GM12891 (cell line): Measurements from ENCODE around the gene SIK3.

Source experiments
- DNase-seq: peaks from one replicate; pipeline ENCODE4 v3.0.0; 2011; ENCODE audit warnings: low spot score; ENCODE audit not compliant: insufficient read length
- FAIRE-seq: peaks from 2 replicates; lab custom pipeline; 2011; peaks lifted over from hg19 to GRCh38; lab: Jason Lieb, UNC
- PAX5 ChIP-seq: IDR thresholded peaks from 2 replicates; pipeline ENCODE4 v1.6.1; 2011; ENCODE audit warnings: low read length, moderate library complexity, mild to moderate bottlenecking; ENCODE audit not compliant: insufficient read depth, severe bottlenecking
- POLR2A ChIP-seq: IDR thresholded peaks from 2 replicates; pipeline ENCODE4 v1.6.1; 2011; ENCODE audit warnings: low read depth, low read length, control low read depth
- POLR2AphosphoS5 ChIP-seq: IDR thresholded peaks from 2 replicates; pipeline ENCODE4 v1.6.1; 2011; ENCODE audit warnings: low read depth, low read length, control low read depth
- POU2F2 ChIP-seq: IDR thresholded peaks from 2 replicates; pipeline ENCODE4 v1.6.1; 2011; ENCODE audit warnings: low read depth, mild to moderate bottlenecking, control low read depth, low read length, moderate library complexity
- SPI1 ChIP-seq: IDR thresholded peaks from 2 replicates; pipeline ENCODE4 v1.6.1; 2011; ENCODE audit warnings: low read depth, low read length, control low read depth
- TAF1 ChIP-seq: IDR thresholded peaks from 2 replicates; pipeline ENCODE4 v1.6.1; 2011; ENCODE audit warnings: low read depth, low read length, control low read depth

The SIK3 gene

DNA sequence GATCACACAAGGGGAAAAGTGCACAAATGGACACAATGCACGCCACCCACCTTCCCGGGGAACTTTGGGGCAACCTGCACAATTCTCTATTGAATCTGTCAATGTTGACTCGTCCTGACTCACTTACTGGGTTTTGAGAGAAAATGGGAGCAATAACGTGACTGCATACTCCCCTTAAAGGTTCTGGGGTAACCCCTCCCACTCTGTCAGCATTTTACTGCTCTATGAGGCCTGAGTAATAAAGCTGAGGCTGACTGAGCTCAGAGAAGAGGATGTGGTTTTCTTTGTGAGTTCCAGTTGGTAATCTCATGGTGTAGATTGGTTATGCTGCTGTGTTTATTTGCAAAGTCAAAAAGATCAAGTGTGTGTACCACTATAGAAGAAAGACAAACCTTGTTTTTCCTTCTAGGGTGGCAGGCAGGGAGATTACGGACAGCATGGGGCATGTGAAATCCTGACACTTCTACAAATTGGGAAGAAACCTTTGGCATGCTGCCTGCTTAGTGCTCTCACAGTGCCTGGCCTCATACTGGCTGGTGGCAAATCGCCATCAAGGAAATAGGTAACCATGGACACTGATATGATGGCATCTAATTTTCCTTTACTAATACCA is 244.7 kb downstream of the SIK3 start:
- FAIRE-seq = peak; percentile 96
- TF ChIP-seq PAX5 (peak; percentile 46), POLR2AphosphoS5 (peak; percentile 57; the same call in 1 of the 2 replicates), POLR2A (peak; percentile 41; the same call in 1 of the 2 replicates), SPI1 (peak; percentile 75), TAF1 (no peak), POU2F2 (no peak)
- peak; percentile 73 for DNase-seq

DNA sequence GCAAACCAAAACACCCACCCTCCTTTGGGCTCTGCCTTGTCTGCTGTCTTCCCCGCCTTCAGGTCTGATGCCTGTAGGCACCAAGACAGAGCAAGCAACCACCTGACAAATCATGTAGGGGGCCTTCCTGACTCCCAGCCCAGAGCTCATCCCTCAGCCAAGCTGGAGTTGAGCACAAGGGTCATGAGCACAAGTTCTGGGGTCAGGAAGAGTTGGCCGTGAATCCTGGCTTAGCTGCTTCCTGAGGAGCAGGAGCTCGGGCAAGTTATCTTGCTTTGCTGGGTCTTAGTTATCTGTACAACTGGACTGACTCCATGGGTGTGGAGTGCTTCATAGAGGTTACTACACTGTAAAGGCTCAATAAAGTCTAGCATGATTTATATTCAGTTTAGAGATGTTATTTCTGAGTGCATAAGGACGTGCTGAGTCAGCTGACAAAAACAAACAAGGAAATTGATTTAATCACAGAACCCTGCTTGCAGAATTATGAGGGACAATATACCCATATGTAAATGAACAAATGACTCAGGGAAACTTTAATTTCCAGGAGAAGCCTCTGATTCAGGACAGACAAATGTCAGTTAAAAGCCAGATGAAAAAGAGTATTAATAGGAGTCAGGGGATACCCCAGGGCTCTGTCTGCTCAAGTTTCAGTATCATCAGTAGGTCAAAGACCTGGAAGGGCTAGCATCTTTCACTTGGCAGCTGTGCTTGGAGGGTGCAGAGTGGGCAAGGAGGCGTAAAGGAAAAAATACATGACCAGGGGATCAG is 245.8 kb downstream of the SIK3 start:
- no peak for TF ChIP-seq PAX5
- 0 out of 2 replicates have a peak, but pooled peaks have one; percentile 24 for TF ChIP-seq TAF1
- FAIRE-seq = peak; percentile 61
- DNase-seq = no peak

- TF ChIP-seq SPI1 (no peak), PAX5 (no peak), POLR2AphosphoS5 (no peak), POU2F2 (no peak), TAF1 (no peak), POLR2A (no peak)
- no peak for DNase-seq
- peak; percentile 51 for FAIRE-seq
These were observed 246.6 kb downstream of the SIK3 start for GRCh38 chr11:116851626-116852025.

DNA sequence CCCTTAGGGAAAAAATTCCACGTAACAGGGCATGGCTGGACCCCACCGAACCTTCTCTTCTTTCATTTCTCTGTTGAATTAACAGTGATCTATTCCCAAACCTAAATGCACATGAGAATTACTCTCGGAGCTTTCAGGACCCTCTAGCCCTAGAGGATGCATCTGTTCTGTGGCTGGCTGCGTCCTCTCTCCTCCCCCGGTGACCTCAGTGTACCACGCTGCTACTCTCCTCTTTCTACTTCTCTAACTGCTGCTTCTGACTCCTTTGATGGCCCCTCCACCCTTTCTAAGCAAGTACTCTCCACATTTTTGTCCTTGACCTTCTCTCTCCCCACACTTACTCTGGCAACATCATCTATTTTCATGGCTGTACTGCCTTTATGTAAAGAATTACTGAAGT is 248.7 kb downstream of the SIK3 start:
- no peak for FAIRE-seq
- TF ChIP-seq POLR2AphosphoS5 (no peak), SPI1 (no peak), POU2F2 (no peak), TAF1 (no peak), PAX5 (no peak), POLR2A (no peak)
- no peak for DNase-seq

GRCh38 chr11:116849060-116849459 is 249.2 kb downstream of the SIK3 start:
- no peak for TF ChIP-seq SPI1
- no peak for TF ChIP-seq TAF1
- no peak for TF ChIP-seq PAX5
- no peak for TF ChIP-seq POLR2A
- TF ChIP-seq POU2F2 = no peak
- TF ChIP-seq POLR2AphosphoS5 = no peak
- FAIRE-seq = peak; percentile 78

DNA sequence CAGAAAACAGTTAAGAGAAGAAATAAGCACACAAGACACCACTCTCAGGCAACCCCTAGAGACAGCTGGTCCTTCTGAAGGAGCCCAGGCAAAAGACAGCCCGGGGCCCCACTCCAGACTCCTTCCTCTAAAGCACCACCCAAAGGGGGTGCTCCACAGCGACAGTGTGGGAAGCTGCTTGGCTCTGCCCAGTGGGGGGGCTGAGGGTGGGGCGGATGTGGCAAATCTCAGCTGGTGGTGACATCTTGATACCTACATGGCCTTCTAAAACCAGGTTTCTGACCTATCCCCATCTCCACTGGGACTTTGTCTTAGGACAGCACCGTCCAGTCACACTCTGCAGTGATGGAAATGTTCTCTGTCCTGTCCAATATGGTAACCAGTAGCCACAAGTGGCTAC is 250.6 kb downstream of the SIK3 start:
- FAIRE-seq (no peak), DNase-seq (no peak)
- no peak for TF ChIP-seq TAF1
- TF ChIP-seq SPI1 = no peak
- TF ChIP-seq POLR2AphosphoS5 = no peak
- no peak for TF ChIP-seq POU2F2
- no peak for TF ChIP-seq PAX5
- TF ChIP-seq POLR2A = no peak

More at GRCh38 chr11:116849060-116849459, 249.2 kb downstream of the SIK3 start:
- DNase-seq = no peak

GRCh38 chr11:116844722-116845121 is 253.5 kb downstream of the SIK3 start:
- no peak for FAIRE-seq
- DNase-seq = no peak
- no peak for TF ChIP-seq PAX5

- TF ChIP-seq POLR2A = no peak
- TF ChIP-seq TAF1 = no peak
- TF ChIP-seq SPI1 = no peak
- FAIRE-seq = no peak
These were observed 254.6 kb downstream of the SIK3 start for GRCh38 chr11:116843661-116844060.

GRCh38 chr11:116842909-116843308 is 255.3 kb downstream of the SIK3 start:
- no peak for TF ChIP-seq POLR2AphosphoS5
- TF ChIP-seq POLR2A = no peak
- no peak for TF ChIP-seq TAF1
- TF ChIP-seq PAX5 = no peak
- no peak for TF ChIP-seq SPI1
- TF ChIP-seq POU2F2 = no peak
- FAIRE-seq = no peak
- DNase-seq = no peak

More at GRCh38 chr11:116843661-116844060, 254.6 kb downstream of the SIK3 start:
- DNase-seq = no peak
